Activated T-cell treated with anti-CD3 and anti-CD28 coated beads, Interleukin-2, amount 50 U/mL, for 24 hours (primary cell): ENCODE measurements around the gene CRHR1.
A peak's percentile ranks its signal among the peaks of the same experiment; 100 is the strongest.

Source experiments
- DNase-seq: peaks from one replicate; pipeline ENCODE4 v3.0.0-alpha.2; 2020
- H3K27ac Mint-ChIP-seq: 2 replicates; pipeline ENCODE4 v1.8.0; 2020; ENCODE audit warnings: mild to moderate bottlenecking, mixed read lengths
- H3K27me3 Mint-ChIP-seq: 2 replicates; pipeline ENCODE4 v1.8.0; 2020; ENCODE audit warnings: mixed read lengths
- H3K36me3 Mint-ChIP-seq: 2 replicates; pipeline ENCODE4 v1.8.0; 2020; ENCODE audit warnings: low read depth, mixed read lengths
- H3K4me1 Mint-ChIP-seq: 2 replicates; pipeline ENCODE4 v1.8.0; 2020; ENCODE audit warnings: low read depth, mixed read lengths
- H3K4me3 Mint-ChIP-seq: 2 replicates; pipeline ENCODE4 v1.8.0; 2020; ENCODE audit warnings: mild to moderate bottlenecking, moderate library complexity, mixed read lengths
- H3K9me3 Mint-ChIP-seq: 2 replicates; pipeline ENCODE4 v1.8.0; 2020; ENCODE audit warnings: mixed read lengths

The CRHR1 gene

GRCh38 chr17:45846223-45846622, 62.1 kb downstream of the CRHR1 start:
- no peaks in the 10 kb centered on the region for H3K9me3 Mint-ChIP-seq

GRCh38 chr17:45846646-45847045, 62.5 kb downstream of the CRHR1 start:
- no peaks in the 10 kb centered on the region for H3K9me3 Mint-ChIP-seq
- H3K4me1 Mint-ChIP-seq: no peaks in the 10 kb centered on the region
- no peak for DNase-seq
- H3K36me3 Mint-ChIP-seq: no peaks in the 10 kb centered on the region
- peaks cover 3% of the 10 kb centered on the region for H3K27me3 Mint-ChIP-seq
- H3K4me3 Mint-ChIP-seq: no peak overlapping the region
- no peak overlapping the region for H3K27ac Mint-ChIP-seq

More at GRCh38 chr17:45846223-45846622, 62.1 kb downstream of the CRHR1 start:
- no peaks in the 10 kb centered on the region for H3K4me1 Mint-ChIP-seq
- no peaks in the 10 kb centered on the region for H3K36me3 Mint-ChIP-seq
- H3K4me3 Mint-ChIP-seq: no peak overlapping the region
- H3K27me3 Mint-ChIP-seq: peaks cover 3% of the 10 kb centered on the region
- no peak for DNase-seq
- H3K27ac Mint-ChIP-seq: no peak overlapping the region

GRCh38 chr17:45847101-45847500, 63.0 kb downstream of the CRHR1 start:
- no peaks in the 10 kb centered on the region for H3K9me3 Mint-ChIP-seq
- peaks cover 4% of the 10 kb centered on the region for H3K27me3 Mint-ChIP-seq
- no peak overlapping the region for H3K4me3 Mint-ChIP-seq
- no peaks in the 10 kb centered on the region for H3K36me3 Mint-ChIP-seq
- DNase-seq: no peak
- no peak overlapping the region for H3K27ac Mint-ChIP-seq
- no peaks in the 10 kb centered on the region for H3K4me1 Mint-ChIP-seq

GRCh38 chr17:45847747-45848146, 63.6 kb downstream of the CRHR1 start:
- Mint-ChIP-seq H3K4me3 (no peak overlapping the region), H3K4me1 (peaks cover 2% of the 10 kb centered on the region), H3K36me3 (no peaks in the 10 kb centered on the region), H3K27me3 (peaks cover 9% of the 10 kb centered on the region), H3K27ac (no peak overlapping the region), H3K9me3 (no peaks in the 10 kb centered on the region)
- no peak for DNase-seq

GRCh38 chr17:45848405-45848804, 64.3 kb downstream of the CRHR1 start:
- H3K27me3 Mint-ChIP-seq: peaks cover 12% of the 10 kb centered on the region
- no peaks in the 10 kb centered on the region for H3K36me3 Mint-ChIP-seq
- DNase-seq: no peak
- H3K4me1 Mint-ChIP-seq: peaks cover 4% of the 10 kb centered on the region
- no peak overlapping the region for H3K4me3 Mint-ChIP-seq
- H3K27ac Mint-ChIP-seq: no peak overlapping the region
- no peaks in the 10 kb centered on the region for H3K9me3 Mint-ChIP-seq

- H3K27me3 Mint-ChIP-seq: peaks cover 17% of the 10 kb centered on the region
- DNase-seq: no peak
- no peaks in the 10 kb centered on the region for H3K9me3 Mint-ChIP-seq
- no peak overlapping the region for H3K4me3 Mint-ChIP-seq
- H3K36me3 Mint-ChIP-seq: no peaks in the 10 kb centered on the region
- peaks cover 4% of the 10 kb centered on the region for H3K4me1 Mint-ChIP-seq
- H3K27ac Mint-ChIP-seq: no peak overlapping the region
Observed at GRCh38 chr17:45848868-45849535, 64.9 kb downstream of the CRHR1 start.

GRCh38 chr17:45849536-45849990, 65.4 kb downstream of the CRHR1 start:
- Mint-ChIP-seq H3K9me3 (no peaks in the 10 kb centered on the region), H3K4me1 (peaks cover 4% of the 10 kb centered on the region), H3K36me3 (no peaks in the 10 kb centered on the region), H3K27ac (no peak overlapping the region), H3K4me3 (no peak overlapping the region), H3K27me3 (peaks cover 20% of the 10 kb centered on the region)
- no peak for DNase-seq

GRCh38 chr17:45850011-45850410, 65.9 kb downstream of the CRHR1 start:
- H3K9me3 Mint-ChIP-seq: no peaks in the 10 kb centered on the region
- no peak overlapping the region for H3K4me3 Mint-ChIP-seq
- no peak for DNase-seq
- H3K27ac Mint-ChIP-seq: no peak overlapping the region
- no peaks in the 10 kb centered on the region for H3K36me3 Mint-ChIP-seq
- peaks cover 4% of the 10 kb centered on the region for H3K4me1 Mint-ChIP-seq
- peaks cover 20% of the 10 kb centered on the region for H3K27me3 Mint-ChIP-seq

- H3K36me3 Mint-ChIP-seq: no peaks in the 10 kb centered on the region
- peaks cover 24% of the 10 kb centered on the region for H3K27me3 Mint-ChIP-seq
- no peak for DNase-seq
- no peaks in the 10 kb centered on the region for H3K9me3 Mint-ChIP-seq
- H3K4me1 Mint-ChIP-seq: peaks cover 4% of the 10 kb centered on the region
- no peak overlapping the region for H3K27ac Mint-ChIP-seq
- no peak overlapping the region for H3K4me3 Mint-ChIP-seq
Observed at GRCh38 chr17:45850468-45850867, 66.3 kb downstream of the CRHR1 start.

- Mint-ChIP-seq H3K4me3 (no peak overlapping the region), H3K27ac (no peak overlapping the region), H3K36me3 (no peaks in the 10 kb centered on the region), H3K27me3 (peaks cover 27% of the 10 kb centered on the region), H3K9me3 (no peaks in the 10 kb centered on the region), H3K4me1 (peaks cover 4% of the 10 kb centered on the region)
- DNase-seq: no peak
Observed at GRCh38 chr17:45851022-45851421, 66.9 kb downstream of the CRHR1 start.

- H3K36me3 Mint-ChIP-seq: no peaks in the 10 kb centered on the region
- H3K4me1 Mint-ChIP-seq: peaks cover 4% of the 10 kb centered on the region
- H3K9me3 Mint-ChIP-seq: no peaks in the 10 kb centered on the region
- H3K27ac Mint-ChIP-seq: no peak overlapping the region
- peaks cover 28% of the 10 kb centered on the region for H3K27me3 Mint-ChIP-seq
- no peak for DNase-seq
- H3K4me3 Mint-ChIP-seq: no peak overlapping the region
Observed at GRCh38 chr17:45851464-45851863, 67.3 kb downstream of the CRHR1 start.

GRCh38 chr17:45851873-45852272, 67.8 kb downstream of the CRHR1 start:
- Mint-ChIP-seq H3K27me3 (peaks cover 28% of the 10 kb centered on the region), H3K4me1 (peaks cover 4% of the 10 kb centered on the region), H3K36me3 (no peaks in the 10 kb centered on the region), H3K27ac (no peak overlapping the region), H3K4me3 (no peak overlapping the region), H3K9me3 (no peaks in the 10 kb centered on the region)
- no peak for DNase-seq

GRCh38 chr17:45852535-45853297, 68.6 kb downstream of the CRHR1 start:
- H3K9me3 Mint-ChIP-seq: no peaks in the 10 kb centered on the region
- H3K27ac Mint-ChIP-seq: no peak overlapping the region
- H3K36me3 Mint-ChIP-seq: no peaks in the 10 kb centered on the region
- peaks cover 4% of the 10 kb centered on the region for H3K4me1 Mint-ChIP-seq
- H3K4me3 Mint-ChIP-seq: no peak overlapping the region
- H3K27me3 Mint-ChIP-seq: peaks cover 31% of the 10 kb centered on the region
- DNase-seq: peak; percentile 72

GRCh38 chr17:45854209-45854608, 70.1 kb downstream of the CRHR1 start:
- DNase-seq: no peak
- Mint-ChIP-seq H3K9me3 (no peaks in the 10 kb centered on the region), H3K4me1 (peaks cover 4% of the 10 kb centered on the region), H3K4me3 (no peak overlapping the region), H3K27ac (no peak overlapping the region), H3K27me3 (peaks cover 41% of the 10 kb centered on the region), H3K36me3 (no peaks in the 10 kb centered on the region)

- H3K27me3 Mint-ChIP-seq: peaks cover 49% of the 10 kb centered on the region
- H3K4me1 Mint-ChIP-seq: peaks cover 4% of the 10 kb centered on the region
- no peak for DNase-seq
- H3K36me3 Mint-ChIP-seq: no peaks in the 10 kb centered on the region
- no peaks in the 10 kb centered on the region for H3K9me3 Mint-ChIP-seq
- H3K4me3 Mint-ChIP-seq: no peak overlapping the region
- no peak overlapping the region for H3K27ac Mint-ChIP-seq
Observed at GRCh38 chr17:45855691-45856336, 71.7 kb downstream of the CRHR1 start.
